LNCaP clone FGC (cell line): ENCODE data around the gene HSD17B10.
"Not testable (repeated sequence)": the region's sequence is repeated elsewhere in the genome, so short reads cannot be mapped to it uniquely, and the experiment has no call there.

Experiments used
- DNase-seq: peaks from one replicate; pipeline ENCODE4 v3.0.0-alpha.2; 2011; ENCODE audit warnings: low read depth
- H3K4me3 ChIP-seq: 2 replicates; pipeline ENCODE4 v1.5.1; 2011; ENCODE audit warnings: mild to moderate bottlenecking, low read depth, low read length, control low read depth
- TF ChIP-seq, protein P1 (sequence below): IDR thresholded peaks from 2 replicates; pipeline ENCODE4 v1.5.1; 2012; ENCODE audit warnings: mild to moderate bottlenecking; ENCODE audit not compliant: control insufficient read depth, insufficient read depth; ENCODE audit errors: extremely low read depth

The HSD17B10 gene

DNA sequence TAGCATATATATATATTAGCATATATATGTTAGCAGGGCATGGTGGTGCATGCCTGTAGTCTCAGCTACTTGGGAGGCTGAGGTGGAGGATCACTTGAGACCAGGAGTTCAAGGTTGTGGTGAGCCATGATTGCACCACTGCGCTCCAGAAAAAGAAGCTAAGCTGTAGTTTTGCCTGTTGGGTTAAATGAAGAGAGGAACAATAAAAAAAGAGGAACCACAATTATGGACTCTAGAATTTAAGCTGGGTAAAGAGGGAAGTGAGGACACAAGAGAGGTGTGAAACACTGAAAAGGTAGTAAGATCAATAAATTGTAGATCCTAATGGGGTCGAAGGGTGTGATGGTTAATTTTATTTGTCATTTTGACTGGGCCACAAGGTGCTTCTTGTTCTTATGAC is 40.5 kb upstream of the HSD17B10 start:
- no peak for DNase-seq
- TF ChIP-seq, protein P1, sequence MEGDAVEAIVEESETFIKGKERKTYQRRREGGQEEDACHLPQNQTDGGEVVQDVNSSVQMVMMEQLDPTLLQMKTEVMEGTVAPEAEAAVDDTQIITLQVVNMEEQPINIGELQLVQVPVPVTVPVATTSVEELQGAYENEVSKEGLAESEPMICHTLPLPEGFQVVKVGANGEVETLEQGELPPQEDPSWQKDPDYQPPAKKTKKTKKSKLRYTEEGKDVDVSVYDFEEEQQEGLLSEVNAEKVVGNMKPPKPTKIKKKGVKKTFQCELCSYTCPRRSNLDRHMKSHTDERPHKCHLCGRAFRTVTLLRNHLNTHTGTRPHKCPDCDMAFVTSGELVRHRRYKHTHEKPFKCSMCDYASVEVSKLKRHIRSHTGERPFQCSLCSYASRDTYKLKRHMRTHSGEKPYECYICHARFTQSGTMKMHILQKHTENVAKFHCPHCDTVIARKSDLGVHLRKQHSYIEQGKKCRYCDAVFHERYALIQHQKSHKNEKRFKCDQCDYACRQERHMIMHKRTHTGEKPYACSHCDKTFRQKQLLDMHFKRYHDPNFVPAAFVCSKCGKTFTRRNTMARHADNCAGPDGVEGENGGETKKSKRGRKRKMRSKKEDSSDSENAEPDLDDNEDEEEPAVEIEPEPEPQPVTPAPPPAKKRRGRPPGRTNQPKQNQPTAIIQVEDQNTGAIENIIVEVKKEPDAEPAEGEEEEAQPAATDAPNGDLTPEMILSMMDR = no peak
- no peak overlapping the region for H3K4me3 ChIP-seq

GRCh38 chrX:53471346-53471745 is 37.2 kb upstream of the HSD17B10 start:
- no peak for DNase-seq
- TF ChIP-seq, protein P1 = no peak
- no peak overlapping the region for H3K4me3 ChIP-seq

GRCh38 chrX:53468659-53469058 is 34.5 kb upstream of the HSD17B10 start:
- DNase-seq, H3K4me3 ChIP-seq: not testable (repeated sequence)

DNA sequence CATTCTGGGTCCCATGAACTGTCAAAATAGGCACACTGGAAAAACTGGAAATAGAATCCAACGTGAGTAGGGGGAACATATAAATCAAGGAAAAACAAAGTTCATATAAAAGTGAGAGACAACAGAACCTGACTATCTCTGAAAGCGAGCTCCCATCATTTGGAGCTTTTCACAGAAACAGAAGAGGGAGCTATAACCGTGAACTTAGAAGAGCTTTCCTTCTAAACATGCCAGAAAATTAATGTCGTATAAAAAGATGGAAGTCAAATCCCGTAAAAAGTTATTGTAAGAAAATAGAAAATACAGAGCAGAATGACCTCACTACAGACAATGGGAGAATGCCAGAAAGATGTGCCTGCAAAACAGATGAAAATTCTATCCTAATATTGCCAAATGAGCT is 23.9 kb upstream of the HSD17B10 start:
- DNase-seq = no peak

GRCh38 chrX:53456254-53456653 is 22.1 kb upstream of the HSD17B10 start:
- no peak overlapping the region for H3K4me3 ChIP-seq
- no peak for DNase-seq
- TF ChIP-seq, protein P1 = no peak

More for the DNA sequence above, 23.9 kb upstream of the HSD17B10 start:
- TF ChIP-seq, protein P1 = peak; percentile 26; the same call in 1 of the 2 replicates
- H3K4me3 ChIP-seq = no peak overlapping the region

GRCh38 chrX:53452812-53453211 is 18.6 kb upstream of the HSD17B10 start:
- TF ChIP-seq, protein P1 = no peak
- no peak overlapping the region for H3K4me3 ChIP-seq

DNA sequence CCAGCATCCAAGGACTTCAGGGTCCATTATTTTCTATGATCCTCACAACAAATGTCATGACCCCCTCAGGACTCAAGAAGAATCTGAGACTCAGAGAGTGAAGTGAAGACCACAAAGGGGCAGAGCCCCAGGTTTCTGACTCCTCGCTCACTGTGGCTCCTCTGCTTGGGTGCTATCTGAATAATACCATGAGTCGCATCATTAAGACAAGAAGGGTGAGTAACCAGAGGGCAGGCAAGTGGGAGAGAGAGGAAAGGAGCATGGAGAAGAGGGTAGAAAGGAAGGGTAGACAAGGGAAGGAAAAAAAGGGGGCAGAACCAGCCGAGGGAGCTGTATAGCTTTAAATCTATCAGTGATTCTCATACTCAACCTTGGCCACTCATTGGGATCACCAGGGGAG is 15.5 kb upstream of the HSD17B10 start:
- no peak for DNase-seq
- no peak overlapping the region for H3K4me3 ChIP-seq
- TF ChIP-seq, protein P1 = no peak

More at GRCh38 chrX:53452812-53453211, 18.6 kb upstream of the HSD17B10 start:
- DNase-seq = no peak
